Mucosa of descending colon (tissue), 3 donors: Measurements from ENCODE around the gene SOX6. TPM values are rescaled to one million over a fixed set of nuclear protein-coding genes. Genes with fewer than 3 reads are reported as not detected.

ENCODE experiments used
- ATAC-seq: fragments of 200-7000 bp; cut with Tn5 transposase; one replicate; pipeline ENCODE4 v1.9.1; 2020; ENCODE audit warnings: mild to moderate bottlenecking, moderate library complexity
- DNase-seq, 3 donors: peaks; one replicate each; pipeline ENCODE4 v3.0.0-alpha.2; 2020
- H3K36me3 ChIP-seq: fragments of 200-600 bp; one replicate; pipeline ENCODE4 v1.8.0; 2021; ENCODE audit warnings: low read depth, mild to moderate bottlenecking
- H3K4me1 ChIP-seq: fragments of 200-600 bp; one replicate; pipeline ENCODE4 v1.8.0; 2021; ENCODE audit warnings: low read depth, mild to moderate bottlenecking
- H3K4me3 ChIP-seq: fragments of 200-600 bp; one replicate; pipeline ENCODE4 v1.8.0; 2021; ENCODE audit warnings: mild to moderate bottlenecking
- H3K9me3 ChIP-seq: fragments of 200-600 bp; one replicate; pipeline ENCODE4 v1.8.0; 2021; ENCODE audit warnings: mild to moderate bottlenecking
- CTCF ChIP-seq: fragments of 200-600 bp; IDR thresholded peaks from one replicate; pipeline ENCODE4 v1.8.0; 2022; ENCODE audit warnings: antibody characterized with exemption, mild to moderate bottlenecking
- intact Hi-C, 2 donors: fragments of 100-400 bp; cut with DNase I in 1 of 2; cut with micrococcal nuclease in 1 of 2; formaldehyde crosslinking; loops; one replicate each; pipeline versions ENCODE4 v1.11.0 to v1.11.1; 2022; cut with DNase I, micrococcal nuclease
- total RNA-seq, 3 donors: library from RNA; stranded (reverse); fragmentation: NEBNext Ultra II Directional in 2 of 3; extraction: Animal tissue kit (Norgen Biotek cat#: 25700) in 2 of 3; gene quantifications; one replicate each; pipeline versions ENCODE4 v1.2.1 to v1.2.4, GENCODE V29; 2021 to 2023
- donor health status: DM: no; HTN: no; CAD: no; lungs with moderate emphysema.
- donor health status: DM: no; HTN: no; CAD: no.
- donor health status: DM: no; HTN: yes; CAD: no.

SOX6 gene
- total RNA-seq, 3 donors from 2014 or later = 5.8 to 6.5 (median 6.0) TPM

- Histone ChIP-seq H3K9me3 (no peaks in the 10 kb centered on the region), H3K4me3 (no peak overlapping the region), H3K36me3 (no peaks in the 10 kb centered on the region), H3K4me1 (peaks cover 5% of the 10 kb centered on the region)
- TF ChIP-seq CTCF = no peak
- ATAC-seq = no peak
- DNase-seq = no peak
- intact Hi-C loops = no loop called here
Observed at GRCh38 chr11:15941206-15941770, 415.1 kb downstream of the SOX6 start.

- DNase-seq = no peak
- TF ChIP-seq CTCF = no peak
- no peaks in the 10 kb centered on the region for H3K9me3 ChIP-seq
- ATAC-seq = no peak
- H3K4me3 ChIP-seq = no peak overlapping the region
- no peaks in the 10 kb centered on the region for H3K36me3 ChIP-seq
- intact Hi-C loops = no loop called here
- peaks cover 9% of the 10 kb centered on the region for H3K4me1 ChIP-seq
Observed at GRCh38 chr11:15940462-15941205, 415.7 kb downstream of the SOX6 start.

GRCh38 chr11:15938983-15939382 lies 417.4 kb downstream of the SOX6 start:
- H3K4me3 ChIP-seq = no peak overlapping the region
- H3K9me3 ChIP-seq = no peaks in the 10 kb centered on the region
- intact Hi-C loops = no loop called here
- no peak for ATAC-seq
- no peak for DNase-seq
- no peak for TF ChIP-seq CTCF
- H3K36me3 ChIP-seq = no peaks in the 10 kb centered on the region
- H3K4me1 ChIP-seq = peaks cover 5% of the 10 kb centered on the region

- DNase-seq (peak in 1 of 3 donors; percentile 37), ATAC-seq (no peak)
- no peak for TF ChIP-seq CTCF
- intact Hi-C loops = no loop called here
- H3K36me3 ChIP-seq = no peaks in the 10 kb centered on the region
- no peak overlapping the region for H3K4me3 ChIP-seq
- H3K9me3 ChIP-seq = no peaks in the 10 kb centered on the region
- peaks cover 5% of the 10 kb centered on the region for H3K4me1 ChIP-seq
Observed at GRCh38 chr11:15938121-15938611, 418.2 kb downstream of the SOX6 start.

GRCh38 chr11:15937601-15938120 lies 418.7 kb downstream of the SOX6 start:
- DNase-seq (peak in 1 of 3 donors; percentile 35), ATAC-seq (peak; percentile 26)
- intact Hi-C loops = no loop called here
- H3K36me3 ChIP-seq = no peaks in the 10 kb centered on the region
- peaks cover 5% of the 10 kb centered on the region for H3K4me1 ChIP-seq
- H3K9me3 ChIP-seq = no peaks in the 10 kb centered on the region
- TF ChIP-seq CTCF = no peak
- H3K4me3 ChIP-seq = no peak overlapping the region
